WTC11 (cell line): Measurements from ENCODE around the gene KLHDC7A.

ENCODE experiments used
- CBFB ChIP-seq: sonication (generic); formaldehyde crosslinking; IDR thresholded peaks from 2 replicates; pipeline ENCODE4 v1.8.1; 2022; ENCODE audit warnings: mild to moderate bottlenecking, low read depth, missing genetic modification reagents
- ESRRA ChIP-seq: sonication (generic); formaldehyde crosslinking; IDR thresholded peaks from 2 replicates; pipeline ENCODE4 v1.8.1; 2022; ENCODE audit warnings: mild to moderate bottlenecking, missing genetic modification reagents, borderline replicate concordance
- FOXP1 ChIP-seq: sonication (generic); formaldehyde crosslinking; IDR thresholded peaks from 2 replicates; pipeline ENCODE4 v1.8.0; 2022; ENCODE audit warnings: missing genetic modification reagents, mild to moderate bottlenecking, moderate library complexity, borderline replicate concordance
- RORB ChIP-seq: fragments of 250-450 bp; sonication (Bioruptor Pico); IDR thresholded peaks from 2 replicates; pipeline ENCODE4 v1.9.0; 2021; ENCODE audit warnings: mild to moderate bottlenecking
- SP1 ChIP-seq: sonication (generic); formaldehyde crosslinking; conservative IDR thresholded peaks from 2 replicates; pipeline ENCODE4 v1.8.1; 2022; ENCODE audit warnings: missing genetic modification reagents
- ZNF423 ChIP-seq: fragments of 250-450 bp; sonication (Bioruptor Pico); IDR thresholded peaks from 2 replicates; pipeline ENCODE4 v2.1.2; 2022; ENCODE audit warnings: mild to moderate bottlenecking, moderate library complexity
- TF ChIP-seq, protein P1 (sequence below): fragments of 250-450 bp; sonication (Bioruptor Pico); IDR thresholded peaks from 2 replicates; pipeline ENCODE4 v1.9.0; 2021; ENCODE audit warnings: mild to moderate bottlenecking
- TF ChIP-seq, protein P2 (sequence below): fragments of 200-600 bp; IDR thresholded peaks from 2 replicates; pipeline ENCODE4 v1.8.0; 2022; ENCODE audit warnings: antibody characterized with exemption
- TF ChIP-seq, protein P3 (sequence below): sonication (generic); formaldehyde crosslinking; IDR thresholded peaks from 2 replicates; pipeline ENCODE4 v1.8.0; 2022; ENCODE audit warnings: missing genetic modification reagents
- TF ChIP-seq, protein P4 (sequence below): fragments of 250-450 bp; sonication (Bioruptor Pico); IDR thresholded peaks from 2 replicates; pipeline ENCODE4 v2.1.2; 2022; ENCODE audit warnings: mild to moderate bottlenecking, moderate library complexity
- TF ChIP-seq, protein P5 (sequence below): sonication (generic); formaldehyde crosslinking; IDR thresholded peaks from 2 replicates; pipeline ENCODE4 v1.8.1; 2022; ENCODE audit warnings: mild to moderate bottlenecking, missing genetic modification reagents, moderate library complexity, borderline replicate concordance
- TF ChIP-seq, protein P6 (sequence below): sonication (generic); formaldehyde crosslinking; IDR thresholded peaks from 2 replicates; pipeline ENCODE4 v1.8.1; 2023; ENCODE audit warnings: mild to moderate bottlenecking, moderate library complexity, missing genetic modification reagents
- TF ChIP-seq, protein P7 (sequence below): sonication (generic); formaldehyde crosslinking; IDR thresholded peaks from 2 replicates; pipeline ENCODE4 v1.8.1; 2023; ENCODE audit warnings: mild to moderate bottlenecking, missing genetic modification reagents

DNA sequence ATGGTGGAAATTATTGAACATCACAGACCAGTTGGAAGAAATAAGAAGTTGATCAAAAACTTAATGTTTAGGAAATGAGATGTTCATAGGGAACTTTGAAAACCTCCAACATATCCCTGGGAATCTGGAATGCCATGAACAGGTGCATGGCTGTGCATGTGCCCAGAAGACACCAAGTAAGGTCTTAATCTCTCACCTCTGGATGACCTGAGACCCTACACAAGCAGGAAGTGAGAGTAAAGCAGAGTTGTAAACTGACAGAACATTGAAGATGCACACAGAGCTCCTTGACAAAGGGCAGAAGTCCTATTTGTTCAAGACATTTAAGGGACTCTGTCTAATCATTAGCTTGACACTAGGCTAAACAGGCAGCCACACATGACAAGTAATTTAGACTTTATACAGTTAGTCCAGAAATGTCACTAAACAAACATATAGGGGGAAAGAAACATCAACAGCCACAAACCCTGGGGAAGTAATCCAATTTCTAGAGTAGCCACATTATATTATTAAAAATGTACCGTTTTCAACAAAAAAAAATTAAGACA lies 34.5 kb downstream of the KLHDC7A start:
- TF ChIP-seq, protein P1, sequence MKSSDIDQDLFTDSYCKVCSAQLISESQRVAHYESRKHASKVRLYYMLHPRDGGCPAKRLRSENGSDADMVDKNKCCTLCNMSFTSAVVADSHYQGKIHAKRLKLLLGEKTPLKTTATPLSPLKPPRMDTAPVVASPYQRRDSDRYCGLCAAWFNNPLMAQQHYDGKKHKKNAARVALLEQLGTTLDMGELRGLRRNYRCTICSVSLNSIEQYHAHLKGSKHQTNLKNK: no peak
- TF ChIP-seq, protein P2, sequence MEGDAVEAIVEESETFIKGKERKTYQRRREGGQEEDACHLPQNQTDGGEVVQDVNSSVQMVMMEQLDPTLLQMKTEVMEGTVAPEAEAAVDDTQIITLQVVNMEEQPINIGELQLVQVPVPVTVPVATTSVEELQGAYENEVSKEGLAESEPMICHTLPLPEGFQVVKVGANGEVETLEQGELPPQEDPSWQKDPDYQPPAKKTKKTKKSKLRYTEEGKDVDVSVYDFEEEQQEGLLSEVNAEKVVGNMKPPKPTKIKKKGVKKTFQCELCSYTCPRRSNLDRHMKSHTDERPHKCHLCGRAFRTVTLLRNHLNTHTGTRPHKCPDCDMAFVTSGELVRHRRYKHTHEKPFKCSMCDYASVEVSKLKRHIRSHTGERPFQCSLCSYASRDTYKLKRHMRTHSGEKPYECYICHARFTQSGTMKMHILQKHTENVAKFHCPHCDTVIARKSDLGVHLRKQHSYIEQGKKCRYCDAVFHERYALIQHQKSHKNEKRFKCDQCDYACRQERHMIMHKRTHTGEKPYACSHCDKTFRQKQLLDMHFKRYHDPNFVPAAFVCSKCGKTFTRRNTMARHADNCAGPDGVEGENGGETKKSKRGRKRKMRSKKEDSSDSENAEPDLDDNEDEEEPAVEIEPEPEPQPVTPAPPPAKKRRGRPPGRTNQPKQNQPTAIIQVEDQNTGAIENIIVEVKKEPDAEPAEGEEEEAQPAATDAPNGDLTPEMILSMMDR: no peak
- TF ChIP-seq, protein P3, sequence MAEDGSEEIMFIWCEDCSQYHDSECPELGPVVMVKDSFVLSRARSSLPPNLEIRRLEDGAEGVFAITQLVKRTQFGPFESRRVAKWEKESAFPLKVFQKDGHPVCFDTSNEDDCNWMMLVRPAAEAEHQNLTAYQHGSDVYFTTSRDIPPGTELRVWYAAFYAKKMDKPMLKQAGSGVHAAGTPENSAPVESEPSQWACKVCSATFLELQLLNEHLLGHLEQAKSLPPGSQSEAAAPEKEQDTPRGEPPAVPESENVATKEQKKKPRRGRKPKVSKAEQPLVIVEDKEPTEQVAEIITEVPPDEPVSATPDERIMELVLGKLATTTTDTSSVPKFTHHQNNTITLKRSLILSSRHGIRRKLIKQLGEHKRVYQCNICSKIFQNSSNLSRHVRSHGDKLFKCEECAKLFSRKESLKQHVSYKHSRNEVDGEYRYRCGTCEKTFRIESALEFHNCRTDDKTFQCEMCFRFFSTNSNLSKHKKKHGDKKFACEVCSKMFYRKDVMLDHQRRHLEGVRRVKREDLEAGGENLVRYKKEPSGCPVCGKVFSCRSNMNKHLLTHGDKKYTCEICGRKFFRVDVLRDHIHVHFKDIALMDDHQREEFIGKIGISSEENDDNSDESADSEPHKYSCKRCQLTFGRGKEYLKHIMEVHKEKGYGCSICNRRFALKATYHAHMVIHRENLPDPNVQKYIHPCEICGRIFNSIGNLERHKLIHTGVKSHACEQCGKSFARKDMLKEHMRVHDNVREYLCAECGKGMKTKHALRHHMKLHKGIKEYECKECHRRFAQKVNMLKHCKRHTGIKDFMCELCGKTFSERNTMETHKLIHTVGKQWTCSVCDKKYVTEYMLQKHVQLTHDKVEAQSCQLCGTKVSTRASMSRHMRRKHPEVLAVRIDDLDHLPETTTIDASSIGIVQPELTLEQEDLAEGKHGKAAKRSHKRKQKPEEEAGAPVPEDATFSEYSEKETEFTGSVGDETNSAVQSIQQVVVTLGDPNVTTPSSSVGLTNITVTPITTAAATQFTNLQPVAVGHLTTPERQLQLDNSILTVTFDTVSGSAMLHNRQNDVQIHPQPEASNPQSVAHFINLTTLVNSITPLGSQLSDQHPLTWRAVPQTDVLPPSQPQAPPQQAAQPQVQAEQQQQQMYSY (CRISPR knock-in tag): no peak
- no peak for TF ChIP-seq RORB (CRISPR knock-in tag)
- TF ChIP-seq CBFB (CRISPR knock-in tag): no peak
- TF ChIP-seq, protein P4, sequence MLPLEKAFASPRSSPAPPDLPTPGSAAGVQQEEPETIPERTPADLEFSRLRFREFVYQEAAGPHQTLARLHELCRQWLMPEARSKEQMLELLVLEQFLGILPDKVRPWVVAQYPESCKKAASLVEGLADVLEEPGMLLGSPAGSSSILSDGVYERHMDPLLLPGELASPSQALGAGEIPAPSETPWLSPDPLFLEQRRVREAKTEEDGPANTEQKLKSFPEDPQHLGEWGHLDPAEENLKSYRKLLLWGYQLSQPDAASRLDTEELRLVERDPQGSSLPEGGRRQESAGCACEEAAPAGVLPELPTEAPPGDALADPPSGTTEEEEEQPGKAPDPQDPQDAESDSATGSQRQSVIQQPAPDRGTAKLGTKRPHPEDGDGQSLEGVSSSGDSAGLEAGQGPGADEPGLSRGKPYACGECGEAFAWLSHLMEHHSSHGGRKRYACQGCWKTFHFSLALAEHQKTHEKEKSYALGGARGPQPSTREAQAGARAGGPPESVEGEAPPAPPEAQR (CRISPR knock-in tag): no peak
- TF ChIP-seq, protein P5, sequence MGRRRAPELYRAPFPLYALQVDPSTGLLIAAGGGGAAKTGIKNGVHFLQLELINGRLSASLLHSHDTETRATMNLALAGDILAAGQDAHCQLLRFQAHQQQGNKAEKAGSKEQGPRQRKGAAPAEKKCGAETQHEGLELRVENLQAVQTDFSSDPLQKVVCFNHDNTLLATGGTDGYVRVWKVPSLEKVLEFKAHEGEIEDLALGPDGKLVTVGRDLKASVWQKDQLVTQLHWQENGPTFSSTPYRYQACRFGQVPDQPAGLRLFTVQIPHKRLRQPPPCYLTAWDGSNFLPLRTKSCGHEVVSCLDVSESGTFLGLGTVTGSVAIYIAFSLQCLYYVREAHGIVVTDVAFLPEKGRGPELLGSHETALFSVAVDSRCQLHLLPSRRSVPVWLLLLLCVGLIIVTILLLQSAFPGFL (CRISPR knock-in tag): no peak
- no peak for TF ChIP-seq FOXP1 (CRISPR knock-in tag)
- no peak for TF ChIP-seq SP1 (CRISPR knock-in tag)
- TF ChIP-seq ESRRA (CRISPR knock-in tag): no peak
- TF ChIP-seq, protein P6, sequence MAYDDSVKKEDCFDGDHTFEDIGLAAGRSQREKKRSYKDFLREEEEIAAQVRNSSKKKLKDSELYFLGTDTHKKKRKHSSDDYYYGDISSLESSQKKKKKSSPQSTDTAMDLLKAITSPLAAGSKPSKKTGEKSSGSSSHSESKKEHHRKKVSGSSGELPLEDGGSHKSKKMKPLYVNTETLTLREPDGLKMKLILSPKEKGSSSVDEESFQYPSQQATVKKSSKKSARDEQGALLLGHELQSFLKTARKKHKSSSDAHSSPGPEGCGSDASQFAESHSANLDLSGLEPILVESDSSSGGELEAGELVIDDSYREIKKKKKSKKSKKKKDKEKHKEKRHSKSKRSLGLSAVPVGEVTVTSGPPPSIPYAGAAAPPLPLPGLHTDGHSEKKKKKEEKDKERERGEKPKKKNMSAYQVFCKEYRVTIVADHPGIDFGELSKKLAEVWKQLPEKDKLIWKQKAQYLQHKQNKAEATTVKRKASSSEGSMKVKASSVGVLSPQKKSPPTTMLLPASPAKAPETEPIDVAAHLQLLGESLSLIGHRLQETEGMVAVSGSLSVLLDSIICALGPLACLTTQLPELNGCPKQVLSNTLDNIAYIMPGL (CRISPR knock-in tag): no peak
- TF ChIP-seq, protein P7, sequence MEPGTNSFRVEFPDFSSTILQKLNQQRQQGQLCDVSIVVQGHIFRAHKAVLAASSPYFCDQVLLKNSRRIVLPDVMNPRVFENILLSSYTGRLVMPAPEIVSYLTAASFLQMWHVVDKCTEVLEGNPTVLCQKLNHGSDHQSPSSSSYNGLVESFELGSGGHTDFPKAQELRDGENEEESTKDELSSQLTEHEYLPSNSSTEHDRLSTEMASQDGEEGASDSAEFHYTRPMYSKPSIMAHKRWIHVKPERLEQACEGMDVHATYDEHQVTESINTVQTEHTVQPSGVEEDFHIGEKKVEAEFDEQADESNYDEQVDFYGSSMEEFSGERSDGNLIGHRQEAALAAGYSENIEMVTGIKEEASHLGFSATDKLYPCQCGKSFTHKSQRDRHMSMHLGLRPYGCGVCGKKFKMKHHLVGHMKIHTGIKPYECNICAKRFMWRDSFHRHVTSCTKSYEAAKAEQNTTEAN (CRISPR knock-in tag): no peak
- no peak for TF ChIP-seq ZNF423 (CRISPR knock-in tag)
